NCI-H128 (cell line): ENCODE measurements around the gene HHLA2.

Experiments used
- DNase-seq: peaks from one replicate; lab custom pipeline; 2025; ENCODE audit not compliant: unreplicated experiment; lab: John Stamatoyannopoulos, UW

Gene HHLA2

GRCh38 chr3:108298056-108298455 is 1.7 kb downstream of the HHLA2 start:
- DNase-seq, result no peak

- DNase-seq, result no peak
Observed at GRCh38 chr3:108300103-108300849, 3.9 kb downstream of the HHLA2 start.

- no peak for DNase-seq
Observed at GRCh38 chr3:108301695-108302404, 5.5 kb downstream of the HHLA2 start.

- no peak for DNase-seq
Observed at GRCh38 chr3:108302570-108302969, 6.2 kb downstream of the HHLA2 start.

- no peak for DNase-seq
Observed at GRCh38 chr3:108305484-108306172, 9.3 kb downstream of the HHLA2 start.

- DNase-seq, result no peak
Observed at GRCh38 chr3:108311797-108312196, 15.4 kb downstream of the HHLA2 start.

- no peak for DNase-seq
Observed at GRCh38 chr3:108312656-108313055, 16.3 kb downstream of the HHLA2 start.

GRCh38 chr3:108315767-108316301 is 19.5 kb downstream of the HHLA2 start:
- no peak for DNase-seq

- peak; percentile 6 for DNase-seq
Observed at GRCh38 chr3:108319428-108320082, 23.2 kb downstream of the HHLA2 start.

- DNase-seq, result no peak
Observed at GRCh38 chr3:108320746-108321350, 24.5 kb downstream of the HHLA2 start.

- DNase-seq, result no peak
Observed at GRCh38 chr3:108322352-108322751, 26.0 kb downstream of the HHLA2 start.

- no peak for DNase-seq
Observed at GRCh38 chr3:108324177-108324576, 27.8 kb downstream of the HHLA2 start.

GRCh38 chr3:108327168-108327567 is 30.8 kb downstream of the HHLA2 start:
- DNase-seq, result no peak

- no peak for DNase-seq
Observed at GRCh38 chr3:108328821-108329486, 32.6 kb downstream of the HHLA2 start.

- no peak for DNase-seq
Observed at GRCh38 chr3:108329508-108329907, 33.2 kb downstream of the HHLA2 start.

- DNase-seq, result no peak
Observed at GRCh38 chr3:108329947-108330346, 33.6 kb downstream of the HHLA2 start.

GRCh38 chr3:108331792-108332191 is 35.4 kb downstream of the HHLA2 start:
- DNase-seq, result no peak

- DNase-seq, result no peak
Observed at GRCh38 chr3:108333961-108334360, 37.6 kb downstream of the HHLA2 start.

GRCh38 chr3:108334701-108335100 is 38.4 kb downstream of the HHLA2 start:
- no peak for DNase-seq

GRCh38 chr3:108338901-108339545 is 42.7 kb downstream of the HHLA2 start:
- no peak for DNase-seq
